Esophagus muscularis mucosa (tissue), 4 donors: ENCODE data around the gene ZFAND6. TPM values are rescaled to one million over a fixed set of nuclear protein-coding genes. Genes with fewer than 3 reads are reported as not detected.

Experiments used
- DNase-seq: peaks from one replicate; pipeline ENCODE4 v3.0.0-alpha.2; 2017; ENCODE audit errors: extremely low spot score
- H3K27ac ChIP-seq, 4 donors: fragments of 200-600 bp; sonication (generic); replicated peaks in 1 of 4; 1 replicate in 3 of 4; 2 replicates in 1 of 4; pipeline ENCODE4 v1.5.1; 2016 to 2019; ENCODE audit warnings: mild to moderate bottlenecking in 1 of 4
- H3K27me3 ChIP-seq, 4 donors: fragments of 200-600 bp; sonication (generic); one replicate each; pipeline versions ENCODE4 v1.5.1 to v1.6.0; 2016 to 2019
- H3K36me3 ChIP-seq, 4 donors: fragments of 200-600 bp; sonication (generic); one replicate each; pipeline ENCODE4 v1.5.1; 2016 to 2019
- H3K4me1 ChIP-seq, 4 donors: fragments of 200-600 bp; sonication (generic); one replicate each; pipeline ENCODE4 v1.5.1; 2016 to 2019
- H3K4me3 ChIP-seq, 4 donors: fragments of 200-600 bp; sonication (generic); 1 replicate in 2 of 4; 2 replicates in 2 of 4; pipeline ENCODE4 v1.5.1; 2016 to 2019; ENCODE audit warnings: mild to moderate bottlenecking in 4 of 4, moderate library complexity in 1 of 4
- H3K9me3 ChIP-seq, 4 donors: fragments of 200-600 bp; sonication (generic); 1 replicate in 3 of 4; 2 replicates in 1 of 4; pipeline ENCODE4 v1.5.1; 2016 to 2019
- CTCF ChIP-seq, 3 experiments: fragments of 200-600 bp in 2 of 3; fragments of 450-650 bp in 1 of 3; sonication (generic) in 2 of 3; IDR thresholded peaks; one replicate each; pipeline ENCODE4 v1.5.1; 2017 to 2019; ENCODE audit warnings: antibody characterized with exemption in 3 of 3, mild to moderate bottlenecking in 2 of 3, moderate library complexity in 1 of 3
- EP300 ChIP-seq: sonication (generic); formaldehyde crosslinking; IDR thresholded peaks from one replicate; pipeline ENCODE4 v1.6.1; 2017; ENCODE audit warnings: antibody characterized with exemption
- POLR2A ChIP-seq: fragments of 450-650 bp; IDR thresholded peaks from one replicate; pipeline ENCODE4 v1.6.1; 2017; ENCODE audit warnings: antibody characterized with exemption, moderate library complexity, mild to moderate bottlenecking, low read depth
- POLR2AphosphoS5 ChIP-seq, 2 donors: sonication (generic); formaldehyde crosslinking; IDR thresholded peaks; one replicate each; pipeline ENCODE4 v1.6.1; 2017; ENCODE audit warnings: antibody characterized with exemption in 2 of 2
- WGBS: methylation state at CpG from one replicate; pipeline ENCODE4 v1.1.5; 2018; 5-methylcytosine and 5-hydroxymethylcytosine counted together
- intact Hi-C: fragments of 100-400 bp; cut with DNase I; formaldehyde crosslinking; loops from one replicate; pipeline ENCODE4 v1.15.1; 2023
- total RNA-seq, 4 donors: library from RNA; depleted of rRNA; stranded (reverse); fragments of >200 nt; gene quantifications; one replicate each; pipeline versions ENCODE4 v1.1.0 to v1.2.1, GENCODE V29; 2016

Gene ZFAND6
- total RNA-seq, 4 donors from 2014 or later: 80.2 to 134 (median 107) TPM

GRCh38 chr15:80026310-80026709 is 33.2 kb upstream of the ZFAND6 start:
- 94% methylated on average over 3 of the region's 3 CpGs for WGBS
- Histone ChIP-seq H3K27me3 (peaks cover 0 to 5% (median 0%) of the 10 kb centered on the region in 4 donors), H3K27ac (no peak overlapping the region), H3K36me3 (no peaks in the 10 kb centered on the region), H3K4me3 (no peak overlapping the region), H3K4me1 (no peaks in the 10 kb centered on the region), H3K9me3 (no peaks in the 10 kb centered on the region)
- intact Hi-C loops: no loop called here
- no peak for DNase-seq
- TF ChIP-seq CTCF (IDR thresholded peaks at IDR 0.05) (no peak), POLR2AphosphoS5 (IDR thresholded peaks at IDR 0.05) (no peak), EP300 (no peak), POLR2A (no peak)

- DNase-seq: no peak
- H3K27ac ChIP-seq: no peak overlapping the region
- no peak overlapping the region for H3K4me3 ChIP-seq
- no peaks in the 10 kb centered on the region for H3K9me3 ChIP-seq
- no peaks in the 10 kb centered on the region for H3K4me1 ChIP-seq
- peaks cover 0 to 5% (median 0%) of the 10 kb centered on the region in 4 donors for H3K27me3 ChIP-seq
- TF ChIP-seq POLR2A: no peak
- no peak for TF ChIP-seq EP300
- no peak for TF ChIP-seq CTCF (IDR thresholded peaks at IDR 0.05)
- 72% methylated on average over 4 of the region's 4 CpGs for WGBS
- H3K36me3 ChIP-seq: no peaks in the 10 kb centered on the region
- intact Hi-C loops: no loop called here
Measured at GRCh38 chr15:80026754-80027153, 32.7 kb upstream of the ZFAND6 start.

GRCh38 chr15:80028937-80029336 is 30.5 kb upstream of the ZFAND6 start:
- 90% methylated on average over 2 of the region's 2 CpGs for WGBS
- H3K36me3 ChIP-seq: no peaks in the 10 kb centered on the region
- intact Hi-C loops: no loop called here
- peaks cover 0 to 11% (median 0%) of the 10 kb centered on the region in 4 donors for H3K4me1 ChIP-seq
- no peak overlapping the region for H3K27ac ChIP-seq
- no peaks in the 10 kb centered on the region for H3K9me3 ChIP-seq
- no peaks in the 10 kb centered on the region for H3K27me3 ChIP-seq
- no peak for DNase-seq
- no peak overlapping the region for H3K4me3 ChIP-seq
- TF ChIP-seq POLR2AphosphoS5 (IDR thresholded peaks at IDR 0.05) (no peak), POLR2A (no peak), EP300 (no peak), CTCF (IDR thresholded peaks at IDR 0.05) (no peak)

- intact Hi-C loops: no loop called here
- no peak for DNase-seq
- Histone ChIP-seq H3K9me3 (no peaks in the 10 kb centered on the region), H3K27me3 (no peaks in the 10 kb centered on the region), H3K4me3 (no peak overlapping the region), H3K4me1 (peaks cover 0 to 11% (median 0%) of the 10 kb centered on the region in 4 donors), H3K36me3 (no peaks in the 10 kb centered on the region), H3K27ac (no peak overlapping the region)
- TF ChIP-seq EP300: no peak
- TF ChIP-seq POLR2A: no peak
- TF ChIP-seq CTCF (IDR thresholded peaks at IDR 0.05): no peak
- no peak for TF ChIP-seq POLR2AphosphoS5 (IDR thresholded peaks at IDR 0.05)
- 79% methylated on average over 3 of the region's 3 CpGs for WGBS
Measured at GRCh38 chr15:80031841-80032240, 27.6 kb upstream of the ZFAND6 start.

GRCh38 chr15:80034629-80035028 is 24.8 kb upstream of the ZFAND6 start:
- no peaks in the 10 kb centered on the region for H3K27me3 ChIP-seq
- no peaks in the 10 kb centered on the region for H3K36me3 ChIP-seq
- no peak overlapping the region for H3K4me3 ChIP-seq
- intact Hi-C loops: no loop called here
- peaks cover 0 to 11% (median 0%) of the 10 kb centered on the region in 4 donors for H3K4me1 ChIP-seq
- no peak overlapping the region for H3K27ac ChIP-seq
- TF ChIP-seq POLR2A: no peak
- TF ChIP-seq CTCF (IDR thresholded peaks at IDR 0.05): no peak
- TF ChIP-seq EP300: no peak
- 90% methylated on average over 3 of the region's 3 CpGs for WGBS
- DNase-seq: no peak
- no peaks in the 10 kb centered on the region for H3K9me3 ChIP-seq
